HCT116 (cell line): ENCODE results near the gene FAM228A. TPM values are rescaled to one million over a fixed set of nuclear protein-coding genes. Genes with fewer than 3 reads are reported as not detected.

Experiments
- ATAC-seq: fragments of 200-7000 bp; cut with Tn5 transposase; 2 replicates; pipeline ENCODE4 v1.9.1; 2020; ENCODE audit warnings: mild to moderate bottlenecking, moderate library complexity
- BruUV-seq: library from RNA; stranded (reverse); fragments of 400-500 nt; replicated peaks from 2 replicates; lab custom pipeline; 2021; lab: Mats Ljungman, UMichigan
- CTCF ChIA-PET: fragments of 300-600 bp; sonication (Branson Sonifier 250); formaldehyde crosslinking; loops from one replicate; lab custom pipeline; 2021; ENCODE audit warnings: antibody characterized with exemption; lab: Charles Lee
- POLR2A ChIA-PET: fragments of 300-600, 350-600 bp; sonication (Branson Sonifier 250); formaldehyde crosslinking; loops from one replicate; lab custom pipeline; 2021; ENCODE audit warnings: antibody characterized with exemption; lab: Charles Lee
- RAD21 ChIA-PET, 2 experiments: fragments of 300-600 bp; sonication (Branson Sonifier 250); formaldehyde crosslinking; loops; one replicate each; lab custom pipeline; 2023; ENCODE audit warnings: low total read pairs in 2 of 2; ENCODE audit not compliant: uncharacterized antibody in 2 of 2, unreplicated experiment in 2 of 2, low non-redundant PET in 1 of 2; lab: Charles Lee
- DNase-seq: peaks from one replicate; pipeline ENCODE4 v3.0.0-alpha.2; 2010; ENCODE audit warnings: low read depth, low spot score
- H2AFZ ChIP-seq: fragments of 200-600 bp; shearing (Covaris generic), sonication (generic); 2 replicates; pipeline ENCODE4 v1.6.1; 2017; ENCODE audit warnings: low read depth, mixed run types, mixed read lengths, antibody characterized with exemption, low read length; ENCODE audit not compliant: poor library complexity, severe bottlenecking
- H3K27ac ChIP-seq: 2 replicates; pipeline ENCODE4 v1.5.1; 2012; ENCODE audit warnings: low read depth, low read length
- H3K27me3 ChIP-seq: fragments of 200-600 bp; sonication (generic); 2 replicates; pipeline ENCODE4 v1.6.1; 2016; ENCODE audit warnings: mixed run types, low read length, mixed read lengths; ENCODE audit not compliant: insufficient read depth
- H3K36me3 ChIP-seq, 2 experiments: fragments of 200-500 bp in 1 of 2; fragments of 200-600 bp in 1 of 2; sonication (Bioruptor generic) in 1 of 2; sonication (generic) in 1 of 2; 2 replicates each; pipeline versions ENCODE4 v1.5.1 to v1.6.1; 2014 to 2016; ENCODE audit warnings: low read length in 2 of 2, inconsistent platforms in 1 of 2, mixed read lengths in 1 of 2, mixed run types in 1 of 2; ENCODE audit not compliant: insufficient read depth in 2 of 2, control insufficient read depth in 1 of 2
- H3K4me1 ChIP-seq, 2 experiments: fragments of 200-600 bp in 1 of 2; sonication (generic) in 1 of 2; 2 replicates each; pipeline versions ENCODE4 v1.5.1 to v1.6.1; 2012 to 2017; ENCODE audit warnings: low read length in 2 of 2, inconsistent platforms in 1 of 2, mild to moderate bottlenecking in 1 of 2, mixed read lengths in 1 of 2, mixed run types in 1 of 2, moderate library complexity in 1 of 2; ENCODE audit not compliant: insufficient read depth in 2 of 2, control insufficient read depth in 1 of 2
- H3K4me2 ChIP-seq: fragments of 200-600 bp; sonication (generic); 2 replicates; pipeline ENCODE4 v1.6.1; 2017; ENCODE audit warnings: mixed run types, low read length, mixed read lengths
- H3K4me3 ChIP-seq, 2 experiments: fragments of 200-600 bp in 1 of 2; sonication (generic) in 1 of 2; replicated peaks in 1 of 2; 2 replicates each; pipeline ENCODE4 v1.5.1; 2011 to 2016; ENCODE audit warnings: low read length in 2 of 2, control low read depth in 1 of 2, low read depth in 1 of 2, mild to moderate bottlenecking in 1 of 2, mixed read lengths in 1 of 2, mixed run types in 1 of 2
- H3K79me2 ChIP-seq: fragments of 200-600 bp; sonication (generic); 2 replicates; pipeline ENCODE4 v1.6.1; 2017; ENCODE audit warnings: mild to moderate bottlenecking, mixed run types, low read length, moderate library complexity, mixed read lengths; ENCODE audit not compliant: insufficient read depth
- H3K9ac ChIP-seq: fragments of 200-600 bp; sonication (generic); 2 replicates; pipeline ENCODE4 v1.6.1; 2016; ENCODE audit warnings: low read length, mixed read lengths
- H3K9me2 ChIP-seq: fragments of 200-600 bp; sonication (generic), shearing (Covaris generic); 2 replicates; pipeline ENCODE4 v1.6.1; 2017; ENCODE audit warnings: mixed run types, mild to moderate bottlenecking, moderate library complexity; ENCODE audit not compliant: insufficient read depth
- H3K9me3 ChIP-seq, 2 experiments: fragments of 200-500 bp in 1 of 2; fragments of 200-600 bp in 1 of 2; sonication (Bioruptor generic) in 1 of 2; sonication (generic) in 1 of 2; 2 replicates each; pipeline ENCODE4 v1.6.1; 2014 to 2017; ENCODE audit warnings: low read length in 2 of 2, mixed read lengths in 2 of 2, inconsistent platforms in 1 of 2, low read depth in 1 of 2, mild to moderate bottlenecking in 1 of 2, mixed run types in 1 of 2, moderate library complexity in 1 of 2; ENCODE audit not compliant: control insufficient read depth in 1 of 2, insufficient read depth in 1 of 2
- H4K20me1 ChIP-seq: fragments of 200-600 bp; sonication (generic), shearing (Covaris generic); 2 replicates; pipeline ENCODE4 v1.6.1; 2017; ENCODE audit warnings: mixed run types, mild to moderate bottlenecking, moderate library complexity; ENCODE audit not compliant: insufficient read depth
- CBX3 ChIP-seq: IDR thresholded peaks from 2 replicates; pipeline ENCODE4 v1.6.1; 2012; ENCODE audit warnings: low read depth
- CEBPB ChIP-seq: IDR thresholded peaks from 2 replicates; pipeline ENCODE4 v1.6.1; 2012; ENCODE audit warnings: low read depth
- CTCF ChIP-seq, 3 experiments: fragments of 200-600 bp in 1 of 3; sonication (generic) in 1 of 3; IDR thresholded peaks in 2 of 3; conservative IDR thresholded peaks in 1 of 3; 2 replicates each; pipeline ENCODE4 v1.5.1; 2012 to 2017; ENCODE audit warnings: low read depth in 2 of 3, low read length in 2 of 3, antibody characterized with exemption in 1 of 3, borderline replicate concordance in 1 of 3, control low read depth in 1 of 3, mild to moderate bottlenecking in 1 of 3, mixed read lengths in 1 of 3, mixed run types in 1 of 3, moderate library complexity in 1 of 3; ENCODE audit not compliant: insufficient read depth in 1 of 3
- EGR1 ChIP-seq: IDR thresholded peaks from 2 replicates; pipeline ENCODE4 v1.6.1; 2012; ENCODE audit warnings: low read depth
- EZH2 ChIP-seq: fragments of 200-600 bp; sonication (generic); IDR thresholded peaks from 2 replicates; pipeline ENCODE4 v1.6.1; 2017; ENCODE audit warnings: antibody characterized with exemption, mixed run types
- EZH2phosphoT487 ChIP-seq: fragments of 200-600 bp; IDR thresholded peaks from 2 replicates; pipeline ENCODE4 v1.6.1; 2018; ENCODE audit warnings: antibody characterized with exemption, borderline replicate concordance
- FOSL1 ChIP-seq: IDR thresholded peaks from 2 replicates; pipeline ENCODE4 v1.6.1; 2012; ENCODE audit warnings: low read depth
- MAX ChIP-seq: IDR thresholded peaks from 2 replicates; pipeline ENCODE4 v1.6.1; 2012
- POLR2A ChIP-seq: IDR thresholded peaks from 2 replicates; pipeline ENCODE4 v1.7.0; 2011; ENCODE audit warnings: borderline replicate concordance; ENCODE audit not compliant: insufficient read depth, insufficient read length; ENCODE audit errors: extremely low read depth
- POLR2AphosphoS5 ChIP-seq: IDR thresholded peaks from 2 replicates; pipeline ENCODE4 v1.6.1; 2011; ENCODE audit warnings: mild to moderate bottlenecking, low read depth, low read length, moderate library complexity
- REST ChIP-seq: IDR thresholded peaks from 2 replicates; pipeline ENCODE4 v1.6.1; 2012; ENCODE audit warnings: low read depth
- SIN3A ChIP-seq: IDR thresholded peaks from 2 replicates; pipeline ENCODE4 v1.6.1; 2012; ENCODE audit warnings: low read depth
- SP1 ChIP-seq: IDR thresholded peaks from 2 replicates; pipeline ENCODE4 v1.6.1; 2012; ENCODE audit warnings: low read depth
- SRF ChIP-seq: IDR thresholded peaks from 2 replicates; pipeline ENCODE4 v1.6.1; 2012; ENCODE audit warnings: low read depth
- TCF7L2 ChIP-seq: IDR thresholded peaks from 2 replicates; pipeline ENCODE4 v1.7.0; 2011; ENCODE audit warnings: borderline replicate concordance, inconsistent platforms; ENCODE audit not compliant: insufficient read depth, insufficient read length; ENCODE audit errors: extremely low read depth
- YY1 ChIP-seq: IDR thresholded peaks from 2 replicates; pipeline ENCODE4 v1.6.1; 2011; ENCODE audit warnings: low read length, low read depth, moderate library complexity, mild to moderate bottlenecking; ENCODE audit not compliant: insufficient replicate concordance; ENCODE audit errors: extremely low read depth
- ZFX ChIP-seq: fragments of 450-650 bp; IDR thresholded peaks from 2 replicates; pipeline ENCODE4 v1.6.1; 2017
- ZNF274 ChIP-seq: fragments of 200-500 bp; sonication (Bioruptor generic); IDR thresholded peaks from 2 replicates; pipeline ENCODE4 v1.6.1; 2014; ENCODE audit warnings: mild to moderate bottlenecking, low read depth, low read length, inconsistent platforms
- intact Hi-C: fragments of 100-400 bp; cut with micrococcal nuclease; formaldehyde crosslinking; loops from 2 replicates; pipeline ENCODE4 v1.10.0; 2022
- total RNA-seq: library from RNA; stranded (reverse); gene quantifications from one replicate; pipeline ENCODE4 v1.2.1, GENCODE V29; 2021; ENCODE audit not compliant: unreplicated experiment
- TF ChIP-seq, protein P1 (sequence below): IDR thresholded peaks from 2 replicates; pipeline ENCODE4 v1.6.1; 2012
- TF ChIP-seq, protein P2 (sequence below): IDR thresholded peaks from 2 replicates; pipeline ENCODE4 v1.6.1; 2011; ENCODE audit warnings: mild to moderate bottlenecking, low read length, moderate library complexity; ENCODE audit not compliant: insufficient replicate concordance; ENCODE audit errors: extremely low read depth

FAM228A gene
- total RNA-seq, 1 experiment from 2014 or later: not detected

- RAD21 ChIA-PET: no interaction called here
- H3K9me3 ChIP-seq: no peaks in the 10 kb centered on the region
- no peak for ATAC-seq
- intact Hi-C loops: no loop called here
- no peak overlapping the region for H3K4me2 ChIP-seq
- no peak for TF ChIP-seq POLR2A
- TF ChIP-seq FOSL1: no peak
- no peak for TF ChIP-seq CEBPB
- TF ChIP-seq, protein P1, sequence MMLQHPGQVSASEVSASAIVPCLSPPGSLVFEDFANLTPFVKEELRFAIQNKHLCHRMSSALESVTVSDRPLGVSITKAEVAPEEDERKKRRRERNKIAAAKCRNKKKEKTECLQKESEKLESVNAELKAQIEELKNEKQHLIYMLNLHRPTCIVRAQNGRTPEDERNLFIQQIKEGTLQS: no peak
- TF ChIP-seq CTCF (IDR thresholded peaks at IDR 0.05 in 2 of 3, conservative IDR thresholded peaks at IDR 0.05 in 1 of 3; ENCODE audit: borderline replicate concordance in 1 of 3, insufficient read depth in 1 of 3, low read depth in 2 of 3, low read length in 2 of 3): no peak
- TF ChIP-seq ZNF274: no peak
- no peak for TF ChIP-seq YY1
- no peak for TF ChIP-seq ZFX
- TF ChIP-seq SRF: no peak
- no peak for TF ChIP-seq MAX
- TF ChIP-seq SP1: no peak
- no peak for TF ChIP-seq SIN3A
- no peak for TF ChIP-seq POLR2AphosphoS5
- TF ChIP-seq EZH2: no peak
- TF ChIP-seq REST: no peak
- no peak for TF ChIP-seq TCF7L2
- TF ChIP-seq, protein P2, sequence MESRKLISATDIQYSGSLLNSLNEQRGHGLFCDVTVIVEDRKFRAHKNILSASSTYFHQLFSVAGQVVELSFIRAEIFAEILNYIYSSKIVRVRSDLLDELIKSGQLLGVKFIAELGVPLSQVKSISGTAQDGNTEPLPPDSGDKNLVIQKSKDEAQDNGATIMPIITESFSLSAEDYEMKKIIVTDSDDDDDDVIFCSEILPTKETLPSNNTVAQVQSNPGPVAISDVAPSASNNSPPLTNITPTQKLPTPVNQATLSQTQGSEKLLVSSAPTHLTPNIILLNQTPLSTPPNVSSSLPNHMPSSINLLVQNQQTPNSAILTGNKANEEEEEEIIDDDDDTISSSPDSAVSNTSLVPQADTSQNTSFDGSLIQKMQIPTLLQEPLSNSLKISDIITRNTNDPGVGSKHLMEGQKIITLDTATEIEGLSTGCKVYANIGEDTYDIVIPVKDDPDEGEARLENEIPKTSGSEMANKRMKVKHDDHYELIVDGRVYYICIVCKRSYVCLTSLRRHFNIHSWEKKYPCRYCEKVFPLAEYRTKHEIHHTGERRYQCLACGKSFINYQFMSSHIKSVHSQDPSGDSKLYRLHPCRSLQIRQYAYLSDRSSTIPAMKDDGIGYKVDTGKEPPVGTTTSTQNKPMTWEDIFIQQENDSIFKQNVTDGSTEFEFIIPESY: no peak
- no peak for TF ChIP-seq CBX3
- no peak for TF ChIP-seq EGR1
- TF ChIP-seq EZH2phosphoT487: no peak
- TF ChIP-seq, all 23 proteins: peak for 0
- Histone ChIP-seq H3K9me2 (no peaks in the 10 kb centered on the region), H3K27me3 (no peaks in the 10 kb centered on the region), H3K9ac (no peak overlapping the region), H3K27ac (no peak overlapping the region), H2AFZ (no peak overlapping the region), H3K4me3 (no peak overlapping the region), H3K79me2 (no peaks in the 10 kb centered on the region), H4K20me1 (no peaks in the 10 kb centered on the region), H3K36me3 (no peaks in the 10 kb centered on the region; a peak in 1 of 4 replicates), H3K4me1 (no peaks in the 10 kb centered on the region)
- ChIA-PET POLR2A (no interaction called here), CTCF (no interaction called here)
- BruUV-seq: no TSS peak
- no peak for DNase-seq
Measured at GRCh38 chr2:24209389-24210105, 34.7 kb downstream of the FAM228A start.
